ENCODE data around the gene TTC7B.

The TTC7B gene

GRCh38 chr14:90585106-90585505 lies 231.1 kb downstream of the TTC7B start:
- no peak for DNase-seq

GRCh38 chr14:90583916-90584605 lies 232.2 kb downstream of the TTC7B start:
- no peak for DNase-seq

- DNase-seq = no peak
Observed at GRCh38 chr14:90583427-90583826, 232.8 kb downstream of the TTC7B start.

GRCh38 chr14:90582166-90582565 lies 234.1 kb downstream of the TTC7B start:
- no peak for DNase-seq

- DNase-seq = no peak
Observed at GRCh38 chr14:90581745-90582144, 234.5 kb downstream of the TTC7B start.

- DNase-seq = no peak
Observed at GRCh38 chr14:90580377-90581335, 235.6 kb downstream of the TTC7B start.

- DNase-seq = no peak
Observed at GRCh38 chr14:90579816-90580215, 236.4 kb downstream of the TTC7B start.

GRCh38 chr14:90579088-90579487 lies 237.1 kb downstream of the TTC7B start:
- DNase-seq = no peak

- no peak for DNase-seq
Observed at GRCh38 chr14:90578283-90578985, 237.8 kb downstream of the TTC7B start.

- no peak for DNase-seq
Observed at GRCh38 chr14:90577661-90578282, 238.5 kb downstream of the TTC7B start.

GRCh38 chr14:90576981-90577660 lies 239.1 kb downstream of the TTC7B start:
- DNase-seq = no peak

GRCh38 chr14:90576581-90576980 lies 239.6 kb downstream of the TTC7B start:
- DNase-seq = no peak

- no peak for DNase-seq
Observed at GRCh38 chr14:90575781-90576180, 240.4 kb downstream of the TTC7B start.

- DNase-seq = no peak
Observed at GRCh38 chr14:90575336-90575735, 240.9 kb downstream of the TTC7B start.

GRCh38 chr14:90574188-90575131 lies 241.8 kb downstream of the TTC7B start:
- no peak for DNase-seq

- DNase-seq = no peak
Observed at GRCh38 chr14:90573385-90574105, 242.7 kb downstream of the TTC7B start.

GRCh38 chr14:90572441-90573150 lies 243.6 kb downstream of the TTC7B start:
- DNase-seq = no peak

- DNase-seq = no peak
Observed at GRCh38 chr14:90571149-90571947, 244.9 kb downstream of the TTC7B start.

- DNase-seq = no peak
Observed at GRCh38 chr14:90570461-90570860, 245.8 kb downstream of the TTC7B start.

Data from activated CD4-positive, alpha-beta T cell treated with anti-CD3 and anti-CD28 coated beads, Interleukin-2, Interleukin-6, amounts not matched to agents 100 ng/mL and 50 ng/mL, durations not matched to agents 16 hours and 8 hours (primary cell).